ENCODE measurements around the gene MAP7. TPM values are rescaled to one million over a fixed set of nuclear protein-coding genes. Genes with fewer than 3 reads are reported as not detected.
A peak's percentile ranks its signal among the peaks of the same experiment; 100 is the strongest.

Gene MAP7
- total RNA-seq, 1 experiment from 2014 or later, result 1.3 TPM

DNA sequence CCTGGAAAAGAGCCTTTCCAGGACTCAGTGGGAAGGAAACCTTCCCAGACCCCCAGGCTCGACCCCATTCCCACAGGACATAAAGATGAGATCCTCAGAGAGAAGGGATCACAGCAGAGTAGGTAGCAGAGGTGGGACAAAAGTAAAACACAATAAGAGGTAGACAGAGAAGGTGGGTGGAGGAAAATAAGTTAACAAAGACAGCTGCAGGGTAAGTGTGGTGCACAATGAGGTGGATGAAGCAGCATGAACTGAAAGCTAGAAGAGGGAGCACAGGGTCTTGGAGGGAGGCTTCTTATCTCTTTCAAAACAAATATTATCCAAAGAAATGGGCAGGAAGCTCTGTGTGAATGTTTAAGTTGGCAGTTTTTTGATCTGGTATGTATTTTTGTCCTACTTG is 14.0 kb upstream of the MAP7 start:
- DNase-seq (ENCODE audit: low spot score), result no peak

DNA sequence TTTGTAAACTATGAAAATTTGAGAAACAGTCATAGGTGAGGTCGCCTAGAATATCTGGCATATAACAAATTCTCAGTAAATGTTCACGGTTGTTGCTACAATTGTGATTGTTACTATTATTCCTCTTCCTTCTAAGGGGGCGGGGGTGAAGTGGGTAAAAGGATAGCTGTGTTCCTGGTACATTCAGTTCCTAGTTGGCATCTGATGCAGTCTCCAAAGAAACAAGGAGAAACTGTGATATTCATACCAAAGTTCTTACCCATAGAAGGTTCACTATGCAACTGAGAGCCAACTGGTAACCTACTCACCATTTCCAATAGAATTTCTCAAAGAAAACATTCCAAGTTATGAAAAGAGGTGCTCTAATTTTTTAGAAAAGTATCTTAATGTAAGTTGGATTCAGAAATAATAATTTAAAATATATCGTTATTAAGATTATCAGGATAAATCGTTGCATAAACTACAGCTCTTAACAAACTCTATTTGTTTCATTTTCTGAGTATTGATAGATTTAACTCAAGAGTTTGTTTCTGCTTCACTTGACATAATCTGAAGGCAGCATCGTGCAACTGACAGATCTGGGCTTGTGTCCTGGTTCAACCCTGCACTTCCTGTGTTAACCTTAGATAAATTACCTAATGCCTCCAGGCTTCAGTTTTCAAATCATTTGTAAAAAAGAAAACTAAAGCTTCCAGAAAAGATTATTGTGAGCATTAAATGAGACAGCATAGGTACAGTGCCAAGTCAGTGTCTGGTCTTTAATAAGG is 13.3 kb upstream of the MAP7 start:
- DNase-seq (ENCODE audit: low spot score), result no peak

DNA sequence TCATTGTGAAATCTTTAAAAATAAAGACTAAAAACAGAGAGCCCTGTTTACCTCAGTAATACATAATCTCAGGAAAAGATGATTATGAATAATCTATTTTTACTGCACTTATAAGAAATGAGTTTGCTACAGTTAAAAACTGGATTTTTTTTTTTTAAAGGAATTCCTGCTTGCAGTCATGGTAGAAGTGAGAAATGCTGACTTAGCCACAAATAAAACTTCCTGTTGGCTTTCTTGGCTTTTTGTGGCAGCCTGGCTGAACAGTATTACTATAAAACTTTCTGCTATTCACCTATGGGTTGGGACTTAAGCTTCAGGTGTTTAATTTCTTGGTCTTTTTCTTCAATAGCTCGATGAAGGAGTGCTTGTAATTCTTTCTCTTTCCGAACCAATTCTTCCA is 12.0 kb upstream of the MAP7 start:
- no peak for DNase-seq (ENCODE audit: low spot score)

DNA sequence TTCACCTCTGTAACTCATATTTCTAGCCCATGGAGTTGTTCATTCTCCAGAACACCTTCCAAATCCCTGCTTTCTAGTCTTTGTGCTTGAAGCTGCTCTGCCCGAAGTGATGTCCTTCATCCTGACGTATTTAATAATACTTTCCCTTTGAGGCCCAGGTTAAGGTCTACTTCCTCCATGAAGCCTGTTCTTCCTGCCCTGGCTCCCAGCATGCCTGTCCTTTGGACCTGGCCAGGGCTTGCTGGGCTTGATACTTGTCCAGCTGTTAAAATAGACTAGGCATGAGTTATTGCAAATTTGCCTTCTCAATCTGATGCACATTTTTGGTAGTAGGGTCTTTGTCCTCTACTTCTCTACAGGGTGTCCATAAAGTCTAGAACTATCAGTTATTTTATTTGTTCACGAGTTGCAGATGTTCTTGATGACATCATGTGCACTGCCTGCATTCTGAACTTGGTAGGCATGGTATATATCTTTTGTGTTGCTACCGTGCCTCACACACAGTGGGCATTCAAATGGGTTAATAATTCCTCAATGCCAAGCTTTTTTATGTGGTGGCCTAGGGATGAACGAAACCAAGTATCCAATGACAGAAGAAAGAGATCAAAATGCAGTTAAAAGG is 3.1 kb upstream of the MAP7 start:
- DNase-seq (ENCODE audit: low spot score), result no peak

DNA sequence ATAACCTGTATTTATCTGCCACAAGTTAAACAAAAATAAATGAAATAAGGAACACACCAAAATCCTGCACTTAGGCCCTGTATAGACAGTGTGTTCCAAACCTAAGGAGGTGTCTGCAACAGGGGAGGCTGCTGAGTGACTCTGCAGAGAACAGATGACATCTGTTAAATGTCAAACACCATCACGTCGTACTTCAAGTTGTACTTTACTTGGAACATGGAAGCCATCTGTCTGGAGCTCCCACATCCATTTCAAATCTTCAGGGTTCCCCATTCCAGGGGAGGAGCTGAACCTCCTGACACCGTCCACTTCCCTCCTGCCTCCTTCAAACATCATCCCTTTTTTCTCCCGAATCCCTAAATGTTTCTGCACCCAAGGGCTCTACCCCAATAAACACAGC is 1.8 kb upstream of the MAP7 start:
- no peak for DNase-seq (ENCODE audit: low spot score)

DNA sequence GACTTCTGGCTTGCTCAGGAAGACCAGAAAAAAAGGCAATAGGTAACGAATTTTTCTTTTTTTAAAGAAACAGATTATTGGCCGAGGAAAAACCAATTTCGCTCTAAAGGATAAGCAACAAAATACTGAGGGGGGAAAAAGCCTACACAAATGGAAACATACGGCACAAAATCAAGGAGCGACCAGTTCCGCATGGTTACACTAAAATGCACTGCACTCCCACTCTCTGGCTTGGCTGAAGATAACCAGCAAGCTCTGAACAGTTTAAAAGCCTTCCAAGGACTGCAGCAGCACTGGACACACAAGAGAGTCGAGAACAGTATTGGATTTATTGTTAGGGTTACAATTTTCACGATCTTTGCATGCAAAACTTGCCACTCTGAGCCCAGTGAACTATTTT is 881 bp upstream of the MAP7 start:
- DNase-seq (ENCODE audit: low spot score), result no peak

DNA sequence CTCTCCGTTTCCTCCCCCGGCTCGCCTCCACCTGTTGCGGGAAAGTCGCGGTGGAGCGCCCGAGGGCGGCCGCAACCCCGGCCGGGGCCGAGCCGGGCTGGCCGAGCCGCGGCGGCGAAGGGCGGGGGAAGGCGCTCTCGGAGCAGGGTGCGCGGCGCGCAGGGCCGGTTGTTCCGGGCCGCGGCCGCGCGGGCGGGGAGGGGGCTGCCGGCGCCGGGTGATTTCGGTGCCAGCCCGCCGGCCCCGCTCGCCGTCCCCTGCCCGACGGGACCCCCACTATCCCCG is 235 bp downstream of the MAP7 start:
- DNase-seq (ENCODE audit: low spot score), result no peak

DNA sequence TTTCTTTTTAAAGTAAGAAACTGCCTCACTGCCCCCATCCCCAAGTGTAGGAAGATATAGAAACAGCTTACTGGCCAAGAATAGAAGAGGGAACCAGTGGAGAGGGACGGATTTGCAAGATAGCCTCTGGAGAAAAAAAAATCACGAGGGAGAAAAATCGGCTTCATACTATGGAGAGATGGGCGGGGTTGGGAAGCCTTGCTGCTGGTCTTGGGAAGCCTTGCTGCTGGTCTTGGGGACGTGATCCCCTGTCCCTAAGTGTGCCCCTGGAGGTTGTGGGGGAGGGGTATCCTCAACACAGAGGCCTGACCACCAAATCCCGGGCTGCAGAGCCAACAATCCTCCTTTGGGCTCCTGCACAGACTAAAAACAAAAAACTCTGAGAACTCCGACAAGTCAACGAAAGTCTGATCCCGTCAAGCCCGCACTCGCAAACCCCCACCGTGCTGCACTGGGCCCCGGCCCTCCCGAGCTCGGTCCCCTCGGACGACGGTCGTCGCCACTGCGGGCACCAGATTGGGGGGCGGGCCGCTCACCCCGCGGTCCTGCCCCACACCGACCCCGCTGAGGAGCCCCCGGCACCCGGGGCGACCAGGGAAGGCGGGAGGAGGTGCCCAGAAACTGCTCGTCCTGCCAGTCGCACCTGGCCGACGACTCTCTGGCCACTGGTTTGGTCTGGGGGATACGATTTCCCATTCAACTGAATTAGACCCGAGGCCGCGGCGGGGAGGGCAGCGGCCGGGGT is 750 bp downstream of the MAP7 start:
- no peak for DNase-seq (ENCODE audit: low spot score)

DNA sequence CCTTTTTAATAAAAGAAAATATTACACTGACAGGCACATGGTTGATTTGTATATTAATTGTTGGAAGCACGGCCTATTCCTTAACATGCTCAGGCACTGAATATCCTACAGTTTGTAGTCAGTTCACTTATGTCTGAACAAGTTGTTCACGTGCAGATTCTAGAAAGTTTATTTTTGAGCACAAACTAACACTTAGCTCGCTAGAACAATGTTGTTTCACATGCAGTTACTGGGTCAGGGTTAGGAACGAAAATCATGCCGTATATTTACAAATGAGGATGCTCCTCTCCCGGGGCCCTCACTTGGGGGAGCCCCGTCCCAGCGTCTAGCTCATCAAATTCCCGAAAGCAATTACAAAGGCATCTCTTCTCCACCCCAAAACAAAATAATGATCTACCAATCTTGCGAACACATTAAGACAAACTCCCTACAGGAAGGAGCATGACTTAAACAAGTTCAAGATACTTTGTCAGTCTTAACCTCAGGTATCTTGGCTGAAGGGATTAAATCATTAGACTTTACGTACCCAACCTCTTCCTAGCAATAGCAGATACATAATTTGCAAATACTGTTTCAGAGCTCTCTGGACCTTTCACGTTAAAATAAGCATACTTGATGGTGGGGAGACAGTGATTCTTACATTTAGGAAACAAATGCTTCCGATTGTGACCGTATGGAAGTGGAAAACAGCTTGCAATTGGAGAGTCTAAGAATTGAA is 1.5 kb downstream of the MAP7 start:
- DNase-seq (ENCODE audit: low spot score), result no peak

DNA sequence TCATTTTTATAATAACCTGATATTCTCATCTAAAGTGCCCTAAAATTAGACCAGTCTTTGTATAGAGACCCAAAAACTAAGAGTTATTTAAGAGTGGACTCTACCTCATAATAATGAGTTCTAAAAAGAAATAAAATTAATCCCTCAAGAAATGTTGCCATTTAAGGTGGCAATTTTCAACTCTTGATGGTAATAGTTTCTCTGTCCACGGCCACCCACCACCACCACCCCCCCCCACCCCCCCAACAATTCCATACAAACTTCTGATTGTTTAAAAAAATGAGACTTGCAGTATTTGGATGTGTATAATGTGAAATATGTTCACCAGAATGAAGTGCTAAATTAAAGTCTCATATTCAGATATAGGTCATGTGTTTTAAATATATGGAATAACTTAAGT is 2.4 kb downstream of the MAP7 start:
- no peak for DNase-seq (ENCODE audit: low spot score)

DNA sequence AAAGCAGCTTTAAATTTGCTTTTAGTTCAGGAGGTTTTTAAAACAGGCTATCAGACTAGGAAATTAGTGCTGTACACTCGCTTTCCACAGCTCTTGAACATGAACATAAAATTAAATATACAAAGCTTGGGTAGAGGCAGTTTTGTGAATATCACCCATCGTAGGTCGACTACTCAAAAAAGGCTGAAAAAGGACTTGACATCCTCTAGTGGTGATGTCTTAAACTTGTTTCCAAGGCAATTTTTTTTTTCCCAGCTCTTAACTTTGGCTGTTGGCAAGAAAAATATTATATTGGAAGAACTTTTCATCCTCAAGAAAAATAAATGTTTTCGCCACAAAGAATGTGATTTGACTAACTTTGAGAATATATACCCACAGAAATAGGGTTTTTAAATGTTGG is 2.9 kb downstream of the MAP7 start:
- DNase-seq (ENCODE audit: low spot score), result peak; percentile 8

DNA sequence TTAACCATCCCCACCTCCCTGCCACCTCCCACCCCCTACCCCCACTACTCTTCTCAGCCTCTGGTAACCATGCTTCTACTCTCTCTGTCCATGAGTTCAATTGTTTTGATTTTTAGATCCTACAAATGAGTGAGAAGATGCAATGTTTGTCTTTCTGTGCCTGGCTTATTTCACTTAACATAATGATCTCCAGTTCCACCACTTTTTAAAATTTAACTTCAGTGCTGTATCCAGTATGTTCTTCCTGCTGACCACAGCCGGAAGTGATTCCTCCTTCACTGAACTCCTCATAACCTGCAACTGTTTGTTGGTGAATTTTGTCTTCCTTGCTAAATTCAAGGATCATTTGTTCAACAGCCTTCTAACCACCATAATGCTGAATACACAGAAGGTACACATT is 3.9 kb downstream of the MAP7 start:
- DNase-seq (ENCODE audit: low spot score), result no peak

DNA sequence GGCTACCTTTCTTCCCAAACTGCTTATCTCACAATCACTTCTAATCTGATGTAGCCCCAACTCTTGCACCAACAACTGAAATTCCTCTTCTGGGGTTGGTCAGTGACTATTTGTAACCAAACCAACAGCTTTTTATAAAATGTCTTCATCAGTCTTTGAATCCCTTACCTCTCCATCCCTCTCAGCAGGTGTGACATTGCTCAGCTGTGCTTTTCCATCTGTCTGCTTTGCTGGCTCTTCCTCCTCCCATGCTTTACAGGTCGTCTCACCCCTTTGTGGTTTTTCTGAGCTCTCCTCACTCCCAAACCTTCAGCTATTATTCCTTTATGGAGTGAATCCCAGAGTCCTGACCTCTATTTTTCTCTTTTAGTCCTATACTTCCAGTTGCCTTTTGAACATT is 5.9 kb downstream of the MAP7 start:
- no peak for DNase-seq (ENCODE audit: low spot score)

DNA sequence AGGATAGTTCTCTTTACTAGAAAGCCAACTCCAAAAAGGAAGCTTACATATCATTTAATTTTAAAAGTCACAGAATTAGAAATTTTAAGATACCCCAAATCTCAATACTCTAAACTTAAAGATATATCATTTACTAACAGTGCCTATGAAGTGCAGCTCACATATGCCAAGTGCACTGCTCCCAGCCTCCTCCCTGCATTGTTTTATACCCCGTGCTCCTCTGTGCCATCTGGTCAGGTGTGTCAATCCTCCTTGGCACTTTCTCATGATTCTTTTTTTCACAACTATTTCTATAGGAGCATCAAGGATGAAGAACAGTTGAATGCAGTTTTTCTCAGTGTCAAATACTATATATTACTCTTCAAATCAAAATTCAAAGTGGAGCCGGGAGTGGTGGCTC is 8.8 kb downstream of the MAP7 start:
- no peak for DNase-seq (ENCODE audit: low spot score)

DNA sequence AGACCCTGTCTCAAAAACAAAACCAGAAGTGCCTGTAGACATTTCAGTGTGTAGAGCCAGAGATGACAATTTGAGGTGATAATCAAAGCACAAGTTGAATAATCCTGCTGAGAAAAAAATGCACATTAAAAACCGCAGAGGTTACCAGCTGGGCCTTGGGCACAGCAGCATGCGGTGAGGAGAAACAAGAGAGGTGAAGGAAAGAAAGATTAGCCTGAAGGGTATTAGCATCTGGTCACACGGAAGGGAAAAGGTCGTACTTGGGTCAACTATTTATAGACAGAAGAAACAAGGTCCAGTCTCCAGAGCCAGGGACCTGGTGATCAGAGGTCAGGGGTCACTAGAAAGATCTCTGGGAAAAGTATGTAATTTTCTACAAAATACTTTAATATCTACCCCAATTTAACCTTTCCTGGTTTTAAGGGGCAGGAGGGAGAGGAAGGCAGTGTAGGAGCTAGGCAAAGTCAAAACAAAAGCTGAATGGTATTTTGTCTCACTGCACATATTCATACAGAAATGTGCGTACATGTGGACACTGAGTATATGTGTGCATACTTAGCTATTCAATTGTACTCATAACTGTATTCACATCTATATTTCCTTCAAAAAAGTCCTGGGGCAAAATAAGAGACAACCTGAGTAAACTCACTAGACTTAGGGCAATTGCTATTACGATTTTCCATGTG is 10.1 kb downstream of the MAP7 start:
- no peak for DNase-seq (ENCODE audit: low spot score)

DNA sequence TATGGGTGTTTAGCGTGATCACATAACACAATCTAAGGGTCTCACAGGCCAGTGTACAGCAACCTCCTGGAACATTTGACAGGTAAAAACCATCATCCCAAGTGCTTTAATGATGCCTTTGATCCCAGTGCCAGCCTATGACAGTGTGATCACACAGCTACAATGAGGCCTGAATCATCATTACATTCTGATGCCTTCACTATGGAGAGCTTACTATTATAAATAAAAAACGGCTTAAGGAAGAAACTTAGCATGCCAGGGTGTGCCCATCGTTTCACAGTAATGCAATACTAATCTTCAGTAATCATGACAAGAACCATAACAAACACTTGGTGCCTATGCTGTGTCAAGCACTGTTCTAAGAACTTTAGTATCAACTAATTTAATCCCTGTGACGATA is 11.4 kb downstream of the MAP7 start:
- DNase-seq (ENCODE audit: low spot score), result no peak

DNA sequence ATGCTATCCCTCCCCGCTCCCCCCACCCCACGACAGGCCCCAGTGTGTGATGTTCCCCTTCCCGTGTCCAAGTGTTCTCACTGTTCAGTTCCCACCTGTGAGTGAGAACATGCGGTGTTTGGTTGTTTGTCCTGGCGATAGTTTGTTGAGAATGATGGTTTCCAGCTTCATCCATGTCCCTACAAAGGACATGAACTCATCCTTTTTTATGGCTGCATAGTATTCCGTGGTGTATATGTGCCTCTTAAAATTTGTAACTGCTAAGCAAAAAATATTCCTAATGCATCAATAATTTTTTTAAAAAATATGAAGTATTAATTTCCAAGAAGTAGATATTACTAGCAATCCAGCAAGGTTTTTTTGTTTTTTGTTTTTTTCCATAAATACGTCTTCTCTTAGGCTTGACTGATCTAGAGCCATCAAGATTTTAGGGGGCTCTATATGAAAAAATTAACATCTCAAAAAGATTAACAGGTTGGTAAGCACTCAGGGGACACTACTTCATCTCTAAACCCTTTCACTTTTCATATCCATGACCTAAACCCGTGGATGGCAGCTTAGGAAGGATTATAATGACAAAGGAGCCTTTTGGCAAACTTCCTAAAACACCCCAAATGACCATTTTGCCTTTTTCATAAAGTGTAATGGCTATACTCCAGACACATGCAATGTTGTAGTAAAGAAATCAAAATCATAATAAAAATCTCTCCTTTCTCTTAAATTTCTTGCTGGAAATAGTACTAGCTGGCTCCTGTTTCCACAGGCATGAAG is 14.2 kb downstream of the MAP7 start:
- DNase-seq (ENCODE audit: low spot score), result no peak

DNA sequence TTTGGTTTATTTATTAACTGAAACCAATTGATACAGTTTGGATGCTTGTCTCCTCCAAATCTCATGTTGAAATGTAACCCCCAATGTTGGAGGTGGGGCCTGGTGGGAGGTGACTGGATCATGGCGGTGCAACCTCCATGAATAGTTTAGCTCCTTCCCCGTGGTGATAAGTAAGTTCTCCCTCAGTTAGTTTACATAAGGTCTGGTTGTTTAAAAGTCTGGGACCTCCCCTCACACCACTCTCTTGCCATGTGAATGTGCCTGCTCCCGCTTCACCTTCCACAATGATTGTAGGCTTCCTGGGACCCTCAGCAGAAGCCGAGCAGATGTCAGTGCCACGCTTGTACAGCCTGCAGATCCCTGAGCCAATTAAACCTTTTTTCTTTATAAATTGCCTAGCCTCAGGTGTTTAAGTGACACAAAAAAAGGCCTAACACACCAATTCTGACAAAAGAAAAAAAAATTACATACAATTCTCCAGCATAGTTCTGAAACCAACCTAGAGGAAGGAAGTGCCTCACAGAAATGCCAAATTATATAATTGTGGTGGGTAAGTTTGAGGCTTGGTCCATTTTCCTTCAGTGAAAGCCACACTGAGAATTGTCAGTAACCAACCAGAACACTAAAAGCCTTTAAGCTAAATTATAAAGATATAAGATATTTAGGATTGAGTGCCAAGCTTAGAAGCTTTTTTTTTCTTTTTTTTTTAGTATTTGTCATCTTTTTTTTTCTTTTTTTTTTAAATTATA is 15.0 kb downstream of the MAP7 start:
- no peak for DNase-seq (ENCODE audit: low spot score)

DNA sequence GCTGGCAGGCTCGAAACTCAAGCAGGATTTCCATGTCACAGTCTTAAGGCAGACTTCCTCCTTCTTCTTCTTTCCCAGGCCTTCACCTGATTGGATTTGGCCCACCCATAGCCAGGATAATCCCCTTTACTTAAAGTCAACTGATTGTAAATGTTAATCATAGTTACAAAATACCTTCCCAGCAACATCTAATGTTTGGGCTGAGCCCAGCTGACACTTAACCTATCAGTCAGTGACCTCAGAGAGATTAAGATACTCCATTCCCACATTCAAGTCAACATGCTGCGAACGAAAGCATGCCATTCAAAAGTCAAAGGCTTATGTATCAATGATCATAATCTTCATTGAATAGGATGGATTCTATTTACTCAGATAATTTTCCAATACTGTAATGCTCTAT is 16.0 kb downstream of the MAP7 start:
- DNase-seq (ENCODE audit: low spot score), result no peak

DNA sequence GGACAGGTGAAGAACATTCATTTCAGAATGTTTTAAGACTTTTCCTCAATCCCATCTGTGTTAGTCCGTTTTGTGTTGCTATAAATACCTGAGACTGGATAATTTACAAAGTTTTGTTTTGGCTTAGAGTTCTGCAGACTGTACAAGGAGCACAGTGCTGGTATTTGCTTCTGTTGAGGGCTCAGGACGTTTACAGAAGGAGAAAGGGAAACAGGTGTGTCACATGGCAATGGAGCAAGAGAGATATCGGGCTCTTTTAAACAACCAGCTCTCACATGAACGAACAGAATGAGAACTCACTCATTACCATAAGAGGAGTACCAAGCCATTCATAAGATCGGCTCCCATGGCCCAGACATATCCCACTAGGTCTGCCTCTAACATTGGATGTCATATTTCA is 16.7 kb downstream of the MAP7 start:
- no peak for DNase-seq (ENCODE audit: low spot score)

DNA sequence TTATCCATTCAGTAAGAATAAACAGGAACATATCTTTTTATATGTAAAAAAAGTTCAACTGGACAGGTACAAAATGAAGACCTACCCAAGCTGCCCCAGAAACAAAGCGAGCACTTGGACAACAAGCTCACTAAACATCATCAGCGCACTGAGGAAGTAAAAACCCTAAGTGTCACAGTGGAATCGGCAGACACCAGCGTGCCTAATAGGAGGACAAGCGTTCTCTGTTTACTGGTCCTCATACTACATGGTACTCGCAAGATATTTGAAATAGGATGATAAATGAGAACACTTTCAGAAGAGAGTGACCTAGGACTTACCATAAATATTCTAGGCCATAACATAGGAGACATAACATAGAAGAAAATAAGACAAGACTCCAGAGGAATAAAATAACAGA is 18.2 kb downstream of the MAP7 start:
- DNase-seq (ENCODE audit: low spot score), result no peak
